22Rv1 (cell line): ENCODE measurements around the gene TMEM63C.

ENCODE experiments used
- H3K27ac ChIP-seq: fragments of 450-650 bp; 2 replicates; pipeline ENCODE4 v1.5.1; 2017
- CTCF ChIP-seq: fragments of 450-650 bp; IDR thresholded peaks from 2 replicates; pipeline ENCODE4 v1.5.1; 2017; ENCODE audit warnings: mild to moderate bottlenecking
- ZFX ChIP-seq: fragments of 450-650 bp; IDR thresholded peaks from 2 replicates; pipeline ENCODE4 v1.6.1; 2017; ENCODE audit warnings: antibody characterized with exemption, borderline replicate concordance

The TMEM63C gene

GRCh38 chr14:77306416-77306815, 124.8 kb downstream of the TMEM63C start:
- H3K27ac ChIP-seq, result no peak overlapping the region
- TF ChIP-seq ZFX (no peak), CTCF (no peak)

- no peak overlapping the region for H3K27ac ChIP-seq
- TF ChIP-seq ZFX (no peak), CTCF (no peak)
Observed at GRCh38 chr14:77306851-77307496, 125.4 kb downstream of the TMEM63C start.
